ENCODE data around the gene SRRM3.
"Not testable (repeated sequence)": the region's sequence is repeated elsewhere in the genome, so short reads cannot be mapped to it uniquely, and the experiment has no call there.

Gene SRRM3

DNA sequence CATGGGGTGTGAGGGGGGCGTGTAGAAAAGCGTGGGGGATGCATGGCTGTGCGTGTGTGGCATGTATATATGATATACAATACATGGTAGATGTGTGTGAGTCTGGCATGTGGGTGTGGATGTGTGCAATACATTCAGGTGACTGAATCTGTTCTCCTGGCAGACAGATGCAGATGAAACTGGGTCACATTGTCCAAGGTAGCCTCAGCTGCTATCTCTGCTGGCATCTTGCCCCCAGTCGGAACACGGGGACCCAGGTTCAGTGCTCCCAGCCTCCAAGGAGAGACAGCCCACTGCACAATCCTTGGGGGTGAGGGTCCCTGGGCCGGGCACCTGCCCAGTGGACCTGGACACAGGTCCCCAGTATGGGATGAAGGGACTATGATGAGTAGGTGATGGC, 12.4 kb upstream of the SRRM3 start:
- no peak for DNase-seq

DNA sequence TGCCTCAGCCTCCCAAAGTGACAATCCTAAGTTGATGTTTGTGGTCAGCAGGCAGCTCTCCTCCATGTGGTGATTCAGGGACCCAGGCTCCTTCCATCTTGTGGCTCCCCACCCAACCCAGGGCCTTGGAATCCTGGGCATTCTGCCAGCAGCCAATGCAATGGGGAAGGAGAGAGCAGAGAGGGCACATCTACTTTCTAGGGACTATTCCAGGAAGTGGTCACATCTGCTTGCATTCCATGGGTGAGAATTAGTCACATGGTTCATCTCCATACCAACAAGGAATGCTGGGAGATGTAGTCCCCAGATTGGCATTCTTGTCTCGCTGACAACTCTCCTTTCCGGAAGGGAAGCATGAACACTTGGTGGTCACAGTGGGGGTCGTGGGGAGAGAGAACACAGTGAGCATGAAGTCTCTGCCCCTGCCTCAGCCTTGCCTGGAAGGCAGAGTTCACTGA, 9.9 kb upstream of the SRRM3 start:
- no peak for DNase-seq

DNA sequence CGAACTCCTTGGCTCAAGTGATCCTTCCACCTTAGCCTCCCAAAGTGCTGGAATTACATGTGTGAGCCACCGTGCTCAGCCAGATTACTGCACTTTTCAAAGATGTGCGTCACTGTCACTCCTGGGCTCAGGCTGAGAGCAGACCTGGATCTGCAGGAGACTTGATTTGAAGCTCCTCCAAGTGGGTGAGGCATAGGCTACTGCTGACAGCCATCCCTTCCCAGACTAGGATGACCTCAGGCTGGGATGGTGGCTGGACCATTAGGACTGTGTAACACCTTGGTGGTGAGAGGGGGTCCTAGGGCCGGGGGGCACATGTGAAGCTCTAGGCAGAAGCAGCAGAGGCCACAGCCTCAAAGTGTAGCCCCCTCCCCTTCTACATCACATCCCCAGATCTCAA, 8.2 kb upstream of the SRRM3 start:
- DNase-seq: no peak

DNA sequence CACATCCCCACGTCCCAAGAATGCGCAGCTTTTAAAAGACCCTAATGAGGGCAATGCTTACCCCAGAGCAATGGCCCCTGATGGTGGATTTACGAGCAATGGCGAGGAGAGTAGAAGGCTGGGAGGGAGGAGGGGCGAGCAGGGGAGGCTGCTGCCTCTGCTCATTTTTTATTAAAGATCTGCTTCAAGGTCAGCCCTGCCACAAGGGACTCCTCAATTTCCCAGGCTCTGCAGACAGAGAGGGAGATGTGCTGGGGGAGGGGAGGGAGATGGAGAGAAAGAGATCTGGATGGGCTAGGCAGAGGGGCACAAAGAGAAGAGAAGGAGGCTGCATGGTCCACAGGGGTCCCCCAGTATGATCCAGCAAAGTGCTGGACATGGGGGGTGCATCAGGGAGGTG, 7.8 kb upstream of the SRRM3 start:
- no peak for DNase-seq

DNA sequence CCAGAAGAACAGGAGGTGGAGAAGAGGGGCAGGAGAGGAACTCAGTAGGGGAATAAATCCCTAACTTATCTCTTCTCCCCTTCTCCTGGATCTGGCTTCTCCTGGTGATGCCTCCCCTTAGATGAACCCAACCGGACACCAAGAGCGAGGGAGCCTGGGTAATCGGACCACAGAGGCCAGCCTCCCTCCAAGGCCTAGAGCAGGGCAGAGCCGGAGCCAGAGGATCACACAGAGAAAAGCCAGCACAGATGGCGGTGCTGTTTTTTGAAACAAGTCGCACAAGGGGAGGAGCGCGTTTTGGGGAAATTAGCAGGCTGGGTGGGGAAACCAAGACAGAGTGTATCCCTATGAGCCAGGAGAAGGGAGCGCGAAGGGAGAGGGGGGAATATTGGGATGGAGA, 4.9 kb upstream of the SRRM3 start:
- DNase-seq: no peak

DNA sequence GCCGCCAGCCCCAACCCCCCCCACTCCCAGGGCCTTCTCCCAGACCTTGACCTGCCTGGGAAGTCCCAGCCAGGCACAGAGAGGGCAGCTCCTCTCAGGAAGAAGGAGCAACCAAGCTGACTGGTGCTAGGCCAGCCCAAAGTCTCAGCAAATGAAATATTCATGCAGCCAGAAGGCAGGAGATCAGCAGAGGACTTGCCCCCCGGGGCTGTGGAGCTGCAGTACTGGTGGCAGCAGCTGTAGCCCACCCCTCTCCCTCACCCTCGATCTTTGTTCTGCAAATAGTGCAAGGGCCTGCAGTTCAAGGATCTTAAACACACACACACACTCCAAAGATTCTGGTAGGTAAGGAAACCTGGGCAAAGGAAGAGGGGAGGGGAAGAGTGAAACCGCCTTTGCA, 3.5 kb upstream of the SRRM3 start:
- DNase-seq: no peak

DNA sequence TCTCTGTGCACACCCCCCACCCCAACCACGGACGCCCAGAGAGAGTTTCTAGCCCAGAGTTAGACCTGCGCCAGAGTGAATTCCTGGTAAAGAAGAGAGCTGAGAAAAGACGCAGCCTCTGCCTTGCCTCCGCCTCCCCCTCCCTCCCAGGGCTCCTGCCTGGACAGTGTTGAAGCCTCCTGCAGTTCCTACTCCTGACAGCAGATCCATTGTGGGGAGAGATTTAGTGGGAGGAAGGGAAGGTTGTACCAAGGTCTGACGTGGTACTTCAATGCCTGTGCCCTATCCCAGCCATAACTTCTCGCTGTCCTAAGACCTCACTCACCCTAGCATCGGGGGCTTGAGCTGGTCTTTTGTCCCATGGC, 952 bp downstream of the SRRM3 start:
- no peak for DNase-seq

DNA sequence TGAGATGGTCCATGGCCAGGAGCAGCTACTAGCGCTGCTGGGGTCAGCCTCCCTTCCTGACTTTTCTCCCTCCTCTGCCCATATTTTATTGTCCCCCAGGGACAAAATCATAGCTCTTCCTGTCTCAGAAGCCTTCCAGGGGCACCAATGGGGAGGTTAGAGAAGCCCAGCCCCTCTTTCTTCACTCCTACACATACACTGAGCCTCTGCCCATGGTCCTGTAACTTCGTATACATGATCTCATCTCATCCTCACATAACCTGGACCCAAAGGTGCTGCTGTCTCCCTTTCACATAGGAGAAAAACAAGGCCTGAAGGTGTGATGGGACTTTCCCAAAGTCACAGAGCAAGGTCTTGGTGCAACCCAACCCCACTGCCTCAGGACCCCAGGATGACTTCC, 2.5 kb downstream of the SRRM3 start:
- no peak for DNase-seq

DNA sequence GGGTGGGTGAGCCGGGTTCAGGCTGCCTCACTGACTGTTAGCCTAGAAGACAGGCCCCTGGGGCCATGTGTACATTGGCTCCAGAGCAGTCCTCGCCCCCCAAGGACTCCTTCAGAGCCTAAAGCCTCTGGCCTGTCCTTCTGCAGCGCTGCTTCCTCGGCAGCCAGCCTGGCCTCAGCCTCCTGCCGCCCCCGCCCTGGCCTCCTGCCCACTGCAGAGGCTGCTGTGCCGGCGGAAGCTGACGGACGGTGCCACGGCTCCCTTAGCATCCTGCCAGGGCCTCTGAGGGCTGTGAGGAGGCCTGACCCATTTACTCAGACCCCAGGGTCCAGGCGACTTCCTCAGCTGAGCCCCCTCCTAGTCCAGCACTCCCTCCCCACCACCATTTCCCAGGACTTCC, 4.9 kb downstream of the SRRM3 start:
- no peak for DNase-seq

DNA sequence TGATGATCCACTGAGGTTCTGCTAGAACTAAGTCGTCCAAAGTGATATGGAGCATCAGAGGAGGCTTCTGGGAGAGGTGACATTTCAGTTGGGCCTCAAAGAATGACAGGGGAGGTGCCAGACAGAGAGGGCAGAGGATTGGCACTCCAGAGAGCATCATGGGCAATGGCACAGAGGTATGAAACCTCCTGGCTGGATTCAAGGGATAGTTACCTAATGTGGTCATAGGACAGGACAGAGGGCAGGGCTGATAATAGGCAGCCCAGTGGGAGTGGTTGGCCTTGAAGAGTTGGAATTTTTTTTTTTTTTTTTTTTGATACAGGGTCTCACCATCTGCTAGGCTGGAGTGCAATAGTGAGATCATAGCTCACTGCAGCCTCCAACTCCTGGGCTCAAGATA, 7.6 kb downstream of the SRRM3 start:
- no peak for DNase-seq

DNA sequence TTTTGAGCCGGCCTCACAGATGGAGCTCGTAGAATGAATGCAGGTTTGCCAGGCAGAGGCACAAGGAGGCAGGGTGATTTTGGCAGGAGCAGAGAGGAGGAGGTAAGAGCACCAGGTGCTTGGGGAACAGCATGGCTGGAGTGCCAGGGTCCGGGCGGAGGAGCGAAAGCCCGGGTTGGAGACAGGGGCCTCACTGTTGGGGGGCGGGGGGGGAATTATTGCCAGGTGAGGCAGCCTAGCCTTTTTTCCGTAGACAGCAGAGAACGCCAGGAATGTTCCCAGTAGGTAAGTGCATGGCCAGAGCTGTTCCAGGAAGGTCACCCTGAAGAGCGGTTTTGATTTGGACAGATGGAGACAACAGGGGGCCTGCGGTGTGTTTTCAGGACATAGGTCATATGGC, 9.5 kb downstream of the SRRM3 start:
- no peak for DNase-seq

DNA sequence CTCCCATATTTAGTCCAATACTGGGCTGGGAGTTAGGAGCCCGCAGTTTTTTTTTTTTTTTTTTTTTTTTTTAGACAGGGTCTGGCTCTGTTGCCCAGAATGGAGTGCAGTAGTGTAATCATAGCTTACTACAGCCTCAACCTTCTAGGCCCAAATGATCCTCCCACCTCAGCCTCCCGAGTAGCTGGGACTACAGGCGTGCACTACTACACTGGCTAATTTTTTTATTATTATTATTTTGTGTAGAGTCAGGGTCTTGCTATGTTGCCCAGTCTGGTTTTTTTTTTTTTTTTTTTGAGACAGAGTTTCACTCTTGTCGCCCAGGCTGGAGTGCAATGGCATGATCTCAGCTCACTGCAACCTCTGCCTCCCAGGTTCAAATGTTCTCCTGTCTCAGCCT, 13.7 kb downstream of the SRRM3 start:
- DNase-seq: not testable (repeated sequence)

DNA sequence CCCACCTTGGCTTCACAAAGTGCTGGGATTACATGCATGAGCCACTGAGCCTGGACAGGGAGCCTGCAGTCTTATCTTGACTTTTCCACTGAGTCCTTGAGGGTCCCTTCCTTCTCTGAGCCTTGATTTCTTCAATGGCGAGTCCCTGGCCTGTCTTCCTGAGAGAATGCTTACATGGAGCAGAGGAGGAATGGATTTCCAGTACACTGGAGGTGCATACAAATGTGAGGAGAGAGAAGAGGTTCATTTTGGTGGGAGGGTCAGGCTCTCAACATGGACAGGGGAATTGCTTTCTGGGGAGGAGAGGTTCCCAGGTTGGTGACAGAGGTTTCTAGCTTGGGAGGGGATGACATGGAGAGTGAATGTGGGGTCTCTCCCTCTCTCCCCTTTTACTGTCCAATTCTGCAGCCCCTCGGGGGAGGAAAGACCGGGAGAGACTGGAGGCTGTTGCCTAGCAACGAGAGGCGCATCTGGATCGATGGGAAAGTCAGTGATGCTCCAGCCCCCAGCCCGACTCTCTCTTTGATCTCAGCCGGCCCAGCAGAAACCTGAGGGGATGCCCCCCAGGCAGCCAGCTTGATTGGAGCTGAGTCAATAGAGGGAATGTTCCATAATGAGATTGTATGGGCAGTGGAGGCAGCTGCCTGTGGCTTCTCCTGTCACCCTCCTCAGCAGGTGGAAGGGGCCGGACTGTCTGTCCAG, 14.8 kb downstream of the SRRM3 start:
- no peak for DNase-seq

DNA sequence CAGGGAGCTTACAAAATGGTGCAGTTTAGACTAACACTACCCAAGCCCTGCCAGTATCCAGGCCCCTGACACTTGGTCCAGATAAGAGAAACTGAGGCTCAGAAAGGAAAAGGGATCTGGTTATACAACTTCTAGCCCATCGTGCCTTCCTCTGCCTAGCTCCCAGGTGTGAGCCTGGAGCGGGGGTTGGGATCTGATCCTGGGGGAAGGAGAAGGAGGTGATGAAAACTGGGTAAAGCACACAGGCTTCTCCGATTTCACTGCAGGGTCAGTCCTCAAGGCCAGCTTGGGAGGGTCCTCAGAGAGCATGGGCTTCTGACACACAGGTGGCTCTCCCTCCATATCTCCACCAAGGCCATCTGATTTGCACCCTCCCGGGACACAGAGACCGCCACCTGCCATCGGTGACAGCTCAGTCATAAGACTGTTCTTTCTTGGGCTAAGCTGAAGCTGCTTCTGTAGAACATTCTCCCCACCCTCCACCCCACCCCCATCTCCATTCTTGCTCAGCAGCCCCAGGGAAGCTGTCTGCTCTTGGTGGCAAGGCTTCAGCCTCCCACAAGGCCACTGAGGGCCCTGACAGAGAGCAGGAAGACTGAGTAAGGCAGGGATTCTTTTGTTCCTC, 16.4 kb downstream of the SRRM3 start:
- DNase-seq: no peak

DNA sequence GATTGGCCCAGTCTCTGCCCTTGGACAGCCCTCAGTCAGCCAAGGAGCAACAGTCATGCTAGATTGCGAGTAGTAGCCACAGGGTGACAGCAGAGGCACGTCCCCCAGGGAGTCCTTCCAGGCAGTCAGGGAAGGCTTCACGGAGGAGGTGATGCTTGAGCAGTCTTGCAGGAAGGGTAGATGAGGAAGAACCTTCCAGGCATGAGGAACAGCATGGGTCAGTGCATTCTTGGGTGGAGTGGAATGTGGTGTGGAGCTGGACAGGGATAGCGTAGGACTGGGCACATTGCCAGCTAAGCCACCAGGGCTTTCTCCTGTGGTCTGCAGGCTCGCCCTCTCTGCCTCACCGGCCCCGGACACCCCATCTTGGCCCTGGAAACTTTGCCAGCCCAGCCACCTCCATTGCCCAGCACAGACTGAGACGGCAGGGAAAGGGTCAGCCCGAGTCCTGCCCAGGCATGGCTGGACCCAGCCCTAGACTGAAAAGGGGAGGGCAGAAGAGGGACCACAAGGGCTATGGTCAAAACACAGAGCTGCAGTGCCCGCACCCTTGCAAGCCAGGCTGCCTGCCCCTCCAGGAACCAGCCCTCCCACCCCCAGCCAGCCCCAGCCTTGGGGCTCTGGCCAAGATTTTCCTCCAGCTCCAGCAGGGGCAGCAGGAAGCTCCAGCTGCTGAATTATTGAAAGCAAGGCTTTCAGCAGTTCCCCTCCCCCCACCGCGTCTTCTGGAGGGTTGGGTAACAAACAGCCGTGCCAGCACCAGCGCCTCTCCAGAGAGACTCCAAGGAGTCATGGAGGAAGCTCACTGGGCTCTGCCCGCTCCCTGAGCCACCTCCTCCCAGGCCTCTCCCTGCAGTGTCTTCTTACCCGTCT, 18.7 kb downstream of the SRRM3 start:
- no peak for DNase-seq

DNA sequence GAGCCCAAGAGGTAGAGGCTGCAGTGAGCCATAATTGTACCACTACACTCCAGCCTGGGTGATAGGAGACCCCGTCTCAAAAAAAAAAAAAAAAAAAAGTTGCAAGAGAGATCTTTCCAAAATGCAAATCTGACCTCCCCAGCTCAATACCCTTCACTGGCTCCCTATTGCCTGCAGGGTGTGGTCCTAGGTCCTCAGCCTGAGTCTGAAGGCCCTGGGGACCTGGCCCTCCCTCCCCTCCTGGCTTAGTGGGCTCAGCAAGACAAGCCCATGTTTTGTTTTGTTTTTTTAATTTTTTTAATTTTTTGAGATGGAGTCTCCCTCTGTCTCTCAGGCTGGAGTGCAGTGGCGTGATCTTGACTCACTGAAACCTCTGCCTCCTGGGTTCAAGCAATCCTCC, 20.6 kb downstream of the SRRM3 start:
- DNase-seq: no peak

DNA sequence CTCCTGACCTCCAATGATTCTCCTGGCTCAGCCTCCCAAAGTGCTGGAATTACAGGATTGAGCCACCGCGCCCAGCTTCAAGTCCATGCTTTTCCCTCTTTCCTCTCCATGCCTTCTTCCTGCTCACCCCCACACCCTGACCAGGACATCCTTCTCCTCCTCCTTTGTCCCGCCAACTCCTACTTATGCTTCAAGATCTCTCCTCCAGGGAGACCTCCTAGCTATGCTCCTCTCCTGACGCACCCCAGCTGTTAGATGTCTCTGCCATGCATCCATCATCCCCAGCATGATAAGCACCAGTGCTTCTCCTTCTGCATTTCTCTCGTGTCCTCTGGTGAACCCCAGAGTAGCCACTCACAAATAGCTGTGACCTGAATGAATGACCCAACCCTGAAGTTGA, 21.1 kb downstream of the SRRM3 start:
- DNase-seq: no peak

DNA sequence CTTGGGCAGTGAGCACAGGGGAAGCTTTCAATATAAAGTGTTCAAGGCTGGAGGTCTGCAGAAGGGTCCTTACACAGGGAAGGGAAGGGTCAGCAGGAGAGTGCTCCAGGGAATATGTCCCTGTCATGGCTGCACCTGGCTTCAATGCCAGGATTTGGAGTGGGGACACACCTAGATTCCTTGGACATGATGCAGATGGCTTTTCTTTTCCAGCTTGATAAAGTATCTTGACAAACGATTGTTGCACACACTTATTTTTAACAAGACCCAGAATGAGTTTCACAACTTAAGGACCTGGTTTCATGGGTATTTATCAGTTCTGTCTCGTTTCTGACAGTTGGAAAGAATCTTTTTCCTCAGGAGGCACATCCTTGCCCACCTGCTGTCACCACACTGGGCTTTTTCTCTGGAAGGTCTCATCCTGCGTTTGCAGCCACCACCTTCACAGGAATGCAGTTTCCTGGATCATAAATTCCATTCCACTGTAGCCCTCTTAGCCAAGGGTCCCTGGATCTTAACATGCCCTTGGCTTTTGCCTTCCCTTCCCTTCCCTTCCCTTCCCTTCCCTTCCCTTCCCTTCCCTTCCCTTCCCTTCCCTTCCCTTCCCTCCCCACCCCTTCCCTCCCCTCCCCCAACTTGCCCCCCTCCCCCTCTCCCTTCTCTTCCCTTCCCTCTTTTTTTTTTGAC, 21.7 kb downstream of the SRRM3 start:
- DNase-seq: no peak

DNA sequence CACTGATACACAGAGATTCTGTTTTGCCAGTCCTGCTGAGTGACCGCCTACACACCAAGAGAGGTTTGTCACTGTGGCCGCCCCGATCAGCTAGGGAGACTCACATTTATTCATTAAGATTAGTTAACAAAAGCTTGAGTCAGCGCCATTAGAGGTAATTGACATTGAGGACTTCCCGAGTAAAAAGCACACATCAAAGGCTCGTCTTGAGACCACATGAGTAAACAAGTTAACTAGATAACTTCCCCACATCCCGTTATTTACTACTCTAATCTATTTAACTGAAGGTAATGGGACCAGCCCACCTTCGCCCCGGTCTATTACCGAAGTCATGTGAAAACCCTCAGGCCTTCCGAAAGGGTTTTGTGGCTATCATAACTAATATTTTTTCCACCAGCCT, 23.0 kb downstream of the SRRM3 start:
- DNase-seq: no peak

DNA sequence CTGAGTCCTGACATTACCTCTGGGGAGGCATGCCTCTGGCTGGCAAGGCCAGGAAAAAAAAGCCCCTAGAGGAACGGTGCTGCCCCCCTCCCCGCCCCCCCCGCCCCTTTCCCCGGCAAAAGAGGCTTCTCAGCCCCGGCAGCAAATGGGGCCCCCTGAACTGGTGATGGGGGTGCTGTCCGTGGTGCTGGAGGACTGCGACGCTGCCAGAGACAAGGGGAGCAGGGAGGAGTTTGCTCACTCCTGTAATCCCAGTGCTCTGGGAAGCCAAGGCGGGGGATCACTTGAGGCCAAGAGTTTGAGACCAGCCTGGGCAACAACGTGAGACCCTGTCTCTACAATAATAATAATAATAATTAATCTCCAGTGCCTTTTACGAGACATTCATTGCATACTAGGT, 23.7 kb downstream of the SRRM3 start:
- no peak for DNase-seq

DNA sequence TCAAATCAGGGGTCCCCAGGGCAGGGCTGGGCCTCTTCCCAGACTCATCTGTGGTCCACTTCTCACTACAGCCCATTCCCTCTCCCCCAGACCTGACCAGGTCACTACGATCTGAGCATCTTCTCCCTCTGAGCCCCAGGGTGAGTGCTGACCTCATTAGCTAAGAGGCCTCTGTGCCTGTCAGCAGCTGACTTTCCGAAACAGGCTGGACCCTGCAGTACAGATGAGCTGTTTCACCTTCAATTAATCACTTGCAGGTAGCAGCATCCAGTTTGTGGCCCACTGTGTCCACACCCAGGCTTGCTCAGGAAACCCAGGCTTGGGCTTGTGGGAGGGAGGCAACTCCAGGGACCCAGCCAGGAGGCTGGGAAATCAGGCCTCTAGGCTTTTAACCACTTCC, 24.3 kb downstream of the SRRM3 start:
- no peak for DNase-seq

DNA sequence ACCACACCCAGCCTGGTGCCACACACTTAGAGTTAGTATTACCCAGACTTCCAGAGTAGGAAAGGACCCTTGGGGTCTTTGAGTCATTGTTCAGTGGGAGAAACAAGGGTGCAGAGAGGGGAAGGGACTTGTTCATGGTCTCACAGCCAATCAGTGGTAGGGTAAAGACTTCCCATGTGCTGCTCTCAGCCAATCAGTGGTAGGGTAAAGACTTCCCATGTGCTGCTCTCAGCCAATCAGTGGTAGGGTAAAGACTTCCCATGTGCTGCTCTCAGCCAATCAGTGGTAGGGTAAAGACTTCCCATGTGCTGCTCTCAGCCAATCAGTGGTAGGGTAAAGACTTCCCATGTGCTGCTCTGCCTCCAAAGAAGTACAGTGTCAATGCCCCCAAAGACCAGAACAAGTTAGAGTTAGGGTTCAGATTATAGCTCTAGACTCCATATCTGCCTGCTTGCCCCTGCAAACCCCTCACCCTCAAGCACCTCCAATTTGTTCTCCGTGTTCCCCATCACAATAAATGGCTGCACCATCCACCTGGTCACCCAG, 25.3 kb downstream of the SRRM3 start:
- DNase-seq: not testable (repeated sequence)

DNA sequence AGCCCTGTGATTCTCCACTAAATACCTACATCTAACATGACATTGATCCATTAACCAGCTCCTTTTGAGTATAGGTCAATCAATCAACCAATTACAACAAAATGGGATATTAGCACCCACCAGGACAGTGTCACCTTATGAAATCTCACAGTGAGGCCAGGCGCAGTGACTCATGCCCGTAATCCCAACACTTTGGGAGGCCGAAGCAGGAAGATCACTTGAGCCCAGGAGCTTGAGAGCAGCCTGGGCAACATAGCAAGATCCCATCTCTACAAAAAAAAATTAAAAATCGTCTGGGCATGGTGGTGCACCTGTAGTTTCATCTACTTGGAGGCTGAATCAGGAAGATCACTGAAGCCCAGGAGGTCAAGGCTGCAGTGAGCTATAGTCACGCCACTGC, 28.5 kb downstream of the SRRM3 start:
- DNase-seq: no peak
